NB4 (cell line): ENCODE data around the gene JAK2.

Experiments
- MYC ChIP-seq: IDR thresholded peaks from 2 replicates; pipeline ENCODE4 v1.6.1; 2011; ENCODE audit warnings: low read depth, low read length
- POLR2A ChIP-seq: IDR thresholded peaks from 2 replicates; pipeline ENCODE4 v1.6.1; 2011; ENCODE audit warnings: mild to moderate bottlenecking; ENCODE audit not compliant: insufficient read length; ENCODE audit errors: extremely low read depth
- TF ChIP-seq, protein P1 (sequence below): IDR thresholded peaks from one replicate; pipeline ENCODE4 v1.5.1; 2012; ENCODE audit warnings: low read depth, low read length
- TF ChIP-seq, protein P2 (sequence below): IDR thresholded peaks from 2 replicates; pipeline ENCODE4 v1.6.1; 2011; ENCODE audit warnings: low read depth, low read length

- TF ChIP-seq POLR2A (no peak), MYC (no peak)
- TF ChIP-seq, protein P1, sequence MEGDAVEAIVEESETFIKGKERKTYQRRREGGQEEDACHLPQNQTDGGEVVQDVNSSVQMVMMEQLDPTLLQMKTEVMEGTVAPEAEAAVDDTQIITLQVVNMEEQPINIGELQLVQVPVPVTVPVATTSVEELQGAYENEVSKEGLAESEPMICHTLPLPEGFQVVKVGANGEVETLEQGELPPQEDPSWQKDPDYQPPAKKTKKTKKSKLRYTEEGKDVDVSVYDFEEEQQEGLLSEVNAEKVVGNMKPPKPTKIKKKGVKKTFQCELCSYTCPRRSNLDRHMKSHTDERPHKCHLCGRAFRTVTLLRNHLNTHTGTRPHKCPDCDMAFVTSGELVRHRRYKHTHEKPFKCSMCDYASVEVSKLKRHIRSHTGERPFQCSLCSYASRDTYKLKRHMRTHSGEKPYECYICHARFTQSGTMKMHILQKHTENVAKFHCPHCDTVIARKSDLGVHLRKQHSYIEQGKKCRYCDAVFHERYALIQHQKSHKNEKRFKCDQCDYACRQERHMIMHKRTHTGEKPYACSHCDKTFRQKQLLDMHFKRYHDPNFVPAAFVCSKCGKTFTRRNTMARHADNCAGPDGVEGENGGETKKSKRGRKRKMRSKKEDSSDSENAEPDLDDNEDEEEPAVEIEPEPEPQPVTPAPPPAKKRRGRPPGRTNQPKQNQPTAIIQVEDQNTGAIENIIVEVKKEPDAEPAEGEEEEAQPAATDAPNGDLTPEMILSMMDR, result no peak
- TF ChIP-seq, protein P2, sequence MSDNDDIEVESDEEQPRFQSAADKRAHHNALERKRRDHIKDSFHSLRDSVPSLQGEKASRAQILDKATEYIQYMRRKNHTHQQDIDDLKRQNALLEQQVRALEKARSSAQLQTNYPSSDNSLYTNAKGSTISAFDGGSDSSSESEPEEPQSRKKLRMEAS, result no peak
These were observed 127.6 kb downstream of the JAK2 start for GRCh38 chr9:5112646-5113045.
